Glutamatergic neuron (in vitro differentiated cells): Measurements from ENCODE around the gene CPA2. TPM values are rescaled to one million over a fixed set of nuclear protein-coding genes. Genes with fewer than 3 reads are reported as not detected.
A peak's percentile ranks its signal among the peaks of the same experiment; 100 is the strongest.

Experiments used
- DNase-seq: peaks from one replicate; pipeline ENCODE4 v3.0.0; 2022
- H3K27ac Mint-ChIP-seq: one replicate; pipeline ENCODE4 v1.8.0; 2020; ENCODE audit warnings: mild to moderate bottlenecking, mixed read lengths, inconsistent platforms; ENCODE audit not compliant: unreplicated experiment
- H3K27me3 Mint-ChIP-seq: one replicate; pipeline ENCODE4 v1.8.0; 2020; ENCODE audit warnings: mild to moderate bottlenecking, moderate library complexity, mixed read lengths, inconsistent platforms; ENCODE audit not compliant: unreplicated experiment
- H3K36me3 Mint-ChIP-seq: one replicate; pipeline ENCODE4 v1.8.0; 2020; ENCODE audit warnings: mild to moderate bottlenecking, mixed read lengths, inconsistent platforms; ENCODE audit not compliant: unreplicated experiment
- H3K4me1 Mint-ChIP-seq: one replicate; pipeline ENCODE4 v1.8.0; 2020; ENCODE audit warnings: mild to moderate bottlenecking, low read depth, mixed read lengths, inconsistent platforms; ENCODE audit not compliant: unreplicated experiment
- H3K4me3 Mint-ChIP-seq: one replicate; pipeline ENCODE4 v1.8.0; 2020; ENCODE audit warnings: mild to moderate bottlenecking, mixed read lengths, inconsistent platforms; ENCODE audit not compliant: unreplicated experiment
- H3K9me3 Mint-ChIP-seq: one replicate; pipeline ENCODE4 v1.8.0; 2020; ENCODE audit warnings: mild to moderate bottlenecking, moderate library complexity, mixed read lengths, inconsistent platforms; ENCODE audit not compliant: unreplicated experiment
- total RNA-seq: library from RNA; stranded (reverse); fragmentation: NEBNext Ultra II Directional; extraction: Animal tissue kit (Norgen Biotek cat#: 25700); gene quantifications from one replicate; pipeline ENCODE4 v1.2.1, GENCODE V29; 2021; ENCODE audit not compliant: unreplicated experiment
- TF ChIP-seq, protein P1 (sequence below): fragments of 200-600 bp; sonication (generic); IDR thresholded peaks from one replicate; pipeline ENCODE4 v1.5.0; 2021; ENCODE audit not compliant: partially characterized antibody, unreplicated experiment

The CPA2 gene
- total RNA-seq, 1 donor from 2014 or later, result not detected

DNA sequence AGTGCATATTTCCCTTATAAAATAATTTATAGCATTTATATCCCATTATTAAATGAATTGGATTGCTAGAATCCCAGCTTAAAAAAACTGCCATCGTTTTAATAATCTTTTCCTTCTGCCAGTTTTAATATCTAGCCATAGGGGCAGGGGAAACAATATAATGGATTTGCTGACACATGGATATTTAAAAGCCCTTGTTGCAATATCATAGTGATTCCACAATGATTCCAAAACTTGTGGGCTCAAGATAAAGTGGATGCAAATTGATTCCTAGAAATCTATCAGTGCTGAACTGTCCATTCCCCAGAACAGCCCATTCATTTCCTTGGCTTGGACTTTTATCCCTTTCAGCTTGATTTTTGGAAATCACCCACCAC, 2.6 kb downstream of the CPA2 start:
- H3K4me3 Mint-ChIP-seq, result no peak overlapping the region

DNA sequence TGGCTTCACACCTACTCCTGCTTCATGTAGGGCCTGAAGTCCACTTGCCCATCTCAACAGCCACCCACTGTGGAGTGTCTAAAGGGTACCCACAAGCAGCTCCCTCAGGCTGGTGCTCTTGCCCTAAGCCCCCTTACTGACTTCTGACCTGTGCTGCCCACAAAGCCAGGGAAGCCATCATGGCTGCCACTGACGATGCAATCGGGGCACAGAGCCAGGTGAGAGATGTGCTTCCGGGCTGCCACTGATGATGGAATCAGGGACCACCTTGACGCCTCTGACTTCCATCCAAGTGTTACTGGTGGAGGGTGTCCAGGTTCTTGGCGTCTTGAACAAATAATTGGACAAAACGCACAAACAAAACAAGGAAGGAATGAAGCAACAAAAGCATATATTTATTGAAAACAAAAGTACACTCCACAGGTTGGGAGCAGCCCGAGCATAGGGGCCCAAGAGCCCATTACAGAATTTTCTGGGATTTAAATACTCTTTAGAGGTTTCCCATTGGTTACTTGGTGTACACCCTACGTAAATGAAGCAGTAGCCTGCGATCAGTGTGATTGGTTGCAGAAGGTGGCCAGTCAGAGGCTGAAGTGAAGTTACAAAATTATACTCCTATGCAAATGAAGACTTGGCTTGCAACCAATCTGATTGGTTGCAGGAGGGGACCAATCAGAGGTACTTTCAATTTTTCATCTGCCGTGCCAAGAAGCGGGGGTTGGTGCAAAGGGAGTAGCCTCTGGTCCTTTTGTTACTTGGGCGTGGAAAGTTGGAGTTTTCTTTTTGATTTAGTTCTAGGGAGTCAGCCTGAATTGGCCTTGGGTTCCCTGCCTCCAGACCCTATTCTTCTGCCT, 4.5 kb downstream of the CPA2 start:
- H3K36me3 Mint-ChIP-seq, result no peaks in the 10 kb centered on the region
- peak overlapping the region; percentile 96 for H3K27ac Mint-ChIP-seq
- peak overlapping the region; percentile 49 for H3K4me3 Mint-ChIP-seq
- H3K4me1 Mint-ChIP-seq, result peaks cover 37% of the 10 kb centered on the region
- peaks cover 2% of the 10 kb centered on the region for H3K27me3 Mint-ChIP-seq
- TF ChIP-seq, protein P1, sequence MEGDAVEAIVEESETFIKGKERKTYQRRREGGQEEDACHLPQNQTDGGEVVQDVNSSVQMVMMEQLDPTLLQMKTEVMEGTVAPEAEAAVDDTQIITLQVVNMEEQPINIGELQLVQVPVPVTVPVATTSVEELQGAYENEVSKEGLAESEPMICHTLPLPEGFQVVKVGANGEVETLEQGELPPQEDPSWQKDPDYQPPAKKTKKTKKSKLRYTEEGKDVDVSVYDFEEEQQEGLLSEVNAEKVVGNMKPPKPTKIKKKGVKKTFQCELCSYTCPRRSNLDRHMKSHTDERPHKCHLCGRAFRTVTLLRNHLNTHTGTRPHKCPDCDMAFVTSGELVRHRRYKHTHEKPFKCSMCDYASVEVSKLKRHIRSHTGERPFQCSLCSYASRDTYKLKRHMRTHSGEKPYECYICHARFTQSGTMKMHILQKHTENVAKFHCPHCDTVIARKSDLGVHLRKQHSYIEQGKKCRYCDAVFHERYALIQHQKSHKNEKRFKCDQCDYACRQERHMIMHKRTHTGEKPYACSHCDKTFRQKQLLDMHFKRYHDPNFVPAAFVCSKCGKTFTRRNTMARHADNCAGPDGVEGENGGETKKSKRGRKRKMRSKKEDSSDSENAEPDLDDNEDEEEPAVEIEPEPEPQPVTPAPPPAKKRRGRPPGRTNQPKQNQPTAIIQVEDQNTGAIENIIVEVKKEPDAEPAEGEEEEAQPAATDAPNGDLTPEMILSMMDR, result no peak
- DNase-seq, result no peak
- peaks cover 7% of the 10 kb centered on the region for H3K9me3 Mint-ChIP-seq

More for the DNA sequence above, 2.6 kb downstream of the CPA2 start:
- H3K27me3 Mint-ChIP-seq, result peaks cover 2% of the 10 kb centered on the region
- no peak overlapping the region for H3K27ac Mint-ChIP-seq
- TF ChIP-seq, protein P1, result no peak
- no peak for DNase-seq
- H3K36me3 Mint-ChIP-seq, result no peaks in the 10 kb centered on the region
- peaks cover 7% of the 10 kb centered on the region for H3K9me3 Mint-ChIP-seq
- H3K4me1 Mint-ChIP-seq, result peaks cover 21% of the 10 kb centered on the region

DNA sequence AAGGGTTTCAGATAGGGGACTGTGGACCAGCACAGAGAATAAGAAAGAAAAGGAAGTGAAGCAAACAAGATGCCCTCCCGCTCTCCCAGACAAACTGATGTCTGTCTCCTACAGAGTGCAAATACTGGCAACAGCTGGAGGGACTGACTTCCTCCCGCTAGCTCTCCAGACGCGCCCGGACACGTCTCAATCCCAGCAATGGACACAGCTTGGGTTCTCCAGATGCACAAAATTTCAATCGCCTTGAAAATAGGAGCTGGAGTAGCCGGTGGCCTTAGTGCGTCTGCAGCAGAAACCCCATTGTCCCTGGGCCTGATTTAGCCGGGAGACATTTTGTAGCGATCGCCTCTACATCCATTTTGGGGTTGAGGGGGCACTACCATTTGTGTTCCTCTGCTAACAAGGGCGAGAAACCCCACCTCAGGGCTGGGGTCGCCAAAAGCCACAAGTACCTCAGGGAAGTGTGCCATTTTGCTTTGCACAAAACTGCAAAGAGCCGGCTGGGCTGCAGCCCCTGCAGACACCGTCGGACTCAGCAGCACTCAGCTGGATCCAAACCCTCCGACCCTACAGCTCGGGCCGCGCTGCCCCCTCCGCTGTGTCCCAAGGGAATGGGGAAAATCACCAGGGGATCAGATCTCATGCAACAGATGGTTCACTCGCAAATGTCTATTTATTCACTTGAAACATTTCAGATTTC, 5.9 kb downstream of the CPA2 start:
- Mint-ChIP-seq H3K27ac (peak overlapping the region; percentile 96), H3K27me3 (peaks cover 2% of the 10 kb centered on the region), H3K4me3 (peak overlapping the region; percentile 82), H3K9me3 (peaks cover 7% of the 10 kb centered on the region), H3K36me3 (no peaks in the 10 kb centered on the region), H3K4me1 (peaks cover 50% of the 10 kb centered on the region)
- peak; percentile 63 for DNase-seq
- TF ChIP-seq, protein P1, result no peak

DNA sequence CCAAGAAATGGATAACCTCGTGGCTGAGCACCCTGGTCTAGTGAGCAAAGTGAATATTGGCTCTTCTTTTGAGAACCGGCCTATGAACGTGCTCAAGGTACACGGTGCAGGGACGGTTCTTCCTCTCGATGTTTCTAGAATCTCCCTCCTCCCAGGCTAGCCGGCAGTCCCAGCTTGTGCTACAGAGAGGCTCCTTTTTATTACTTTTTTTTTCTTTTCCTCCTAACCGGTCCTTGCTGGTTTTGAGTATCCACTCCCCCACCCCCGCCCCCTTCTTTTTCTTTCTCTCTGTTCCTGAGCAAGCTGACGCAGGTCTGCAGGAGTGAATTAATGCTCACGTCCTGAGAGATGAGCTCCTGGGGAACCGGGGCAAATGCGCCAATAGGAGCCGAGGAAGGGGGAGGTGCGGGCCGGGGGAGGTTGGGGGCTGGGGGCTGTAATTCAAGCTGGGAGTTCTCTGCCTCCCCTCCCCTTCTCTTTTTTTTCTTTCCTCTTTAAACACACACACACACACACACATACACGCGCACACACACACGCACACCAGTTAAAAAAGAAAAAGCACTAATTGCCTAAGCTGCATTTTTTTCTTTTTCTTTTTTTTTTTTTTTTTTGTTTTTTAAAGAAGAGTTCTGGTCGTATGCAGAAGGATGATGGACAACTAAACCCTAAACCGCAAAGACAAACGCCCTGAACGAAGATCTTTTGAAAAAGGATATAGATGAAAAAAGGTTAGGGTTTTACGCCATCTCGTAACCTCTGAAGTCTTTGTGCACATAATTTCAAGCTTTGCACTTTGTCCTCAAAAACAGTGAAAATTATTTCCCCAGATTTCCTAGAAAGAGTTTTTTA, 6.6 kb downstream of the CPA2 start:
- peaks cover 6% of the 10 kb centered on the region for H3K27me3 Mint-ChIP-seq
- DNase-seq, result peak; percentile 85
- H3K27ac Mint-ChIP-seq, result peak overlapping the region; percentile 96
- peak overlapping the region; percentile 82 for H3K4me3 Mint-ChIP-seq
- H3K4me1 Mint-ChIP-seq, result peaks cover 56% of the 10 kb centered on the region
- peaks cover 13% of the 10 kb centered on the region for H3K9me3 Mint-ChIP-seq
- H3K36me3 Mint-ChIP-seq, result no peaks in the 10 kb centered on the region
- TF ChIP-seq, protein P1, result no peak
